ENCODE measurements around the gene PLA2G2D. TPM values are rescaled to one million over a fixed set of nuclear protein-coding genes. Genes with fewer than 3 reads are reported as not detected.

PLA2G2D gene
- total RNA-seq, 1 experiment from 2014 or later = not detected

DNA sequence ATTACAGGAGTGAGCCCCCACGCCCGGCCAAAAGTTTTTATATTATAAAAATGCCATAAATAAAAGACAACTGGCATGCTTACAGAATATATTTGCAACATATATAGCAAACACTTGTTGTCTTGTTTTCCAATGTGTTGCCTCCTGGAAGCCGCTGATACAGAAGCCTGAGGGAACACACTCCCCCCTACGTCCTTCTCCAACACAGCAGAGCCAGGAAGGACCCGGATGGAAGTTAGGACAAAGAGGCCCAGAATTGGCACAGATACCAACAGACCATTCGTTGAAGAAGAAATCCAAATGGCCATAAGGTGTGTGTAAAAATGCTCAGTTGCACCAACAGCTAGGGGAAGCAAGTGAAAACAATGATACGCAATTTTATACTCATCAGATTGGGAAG lies 50.6 kb downstream of the PLA2G2D start:
- no peaks in the 10 kb centered on the region for H3K79me2 ChIP-seq (ENCODE audit: insufficient read depth, low read length)
- H3K56ac ChIP-seq (ENCODE audit: insufficient read length, low read depth, low read length) = no peak overlapping the region
- H3K23me2 ChIP-seq (ENCODE audit: insufficient read length, low read depth, low read length, poor library complexity, severe bottlenecking) = no peaks in the 10 kb centered on the region
- no peak overlapping the region for H4K91ac ChIP-seq (ENCODE audit: insufficient read length, low read depth, low read length)
- H4K5ac ChIP-seq (ENCODE audit: insufficient read length, low read depth, low read length) = no peak overlapping the region
- TF ChIP-seq CTCF (conservative IDR thresholded peaks at IDR 0.05) = no peak
- no peak overlapping the region for H3T11ph ChIP-seq (ENCODE audit: low read length)
- H3K9me3 ChIP-seq (ENCODE audit: control insufficient read depth, low read depth, low read length) = no peaks in the 10 kb centered on the region
- Mint-ChIP-seq H3K27me3 (ENCODE audit: low read depth) (peaks cover under 1% of the 10 kb centered on the region), H3K4me3 (no peak overlapping the region), H3K36me3 (ENCODE audit: insufficient read depth in 1 of 3, low read depth in 3 of 3) (no peaks in the 10 kb centered on the region), H3K27ac (no peak overlapping the region), H3K9me3 (no peaks in the 10 kb centered on the region), H3K4me1 (peaks cover 0 to 3% of the 10 kb centered on the region in 2 experiments; a peak in 2 of 4 replicates)
- H2BK12ac ChIP-seq (ENCODE audit: insufficient read length, low read depth, low read length) = no peak overlapping the region
- no peak overlapping the region for H2AFZ ChIP-seq (ENCODE audit: low read length)
- H3K18ac ChIP-seq (ENCODE audit: insufficient read length, low read depth, low read length) = no peak overlapping the region
- no peak overlapping the region for H2AK5ac ChIP-seq (ENCODE audit: insufficient read length, low read length)
- no peak overlapping the region for H3K14ac ChIP-seq (ENCODE audit: insufficient read depth, low read length)
- H2BK15ac ChIP-seq (ENCODE audit: low read depth, low read length) = no peak overlapping the region
- no peak overlapping the region for H3K4me2 ChIP-seq (ENCODE audit: insufficient read depth, insufficient read length, low read length)
- no peak overlapping the region for H3K9ac ChIP-seq (ENCODE audit: extremely low read depth, insufficient read length, low read length)
- H4K8ac ChIP-seq (replicated peaks; ENCODE audit: insufficient read length, low read depth, low read length) = no peak overlapping the region
- H3K79me1 ChIP-seq (ENCODE audit: insufficient read depth, low read depth, low read length, poor library complexity, severe bottlenecking) = no peaks in the 10 kb centered on the region
- no peak overlapping the region for H3K27ac ChIP-seq (ENCODE audit: insufficient read length, low read depth, low read length)
- H3K27me3 ChIP-seq (ENCODE audit: insufficient read depth, low read length) = no peaks in the 10 kb centered on the region
- H3K23ac ChIP-seq (ENCODE audit: insufficient read length, low read depth, low read length) = no peak overlapping the region
- WGBS (ENCODE audit: extremely low coverage, insufficient read length, low lambda C conversion rate) = no CpG with 5 or more reads among the region's 7 CpGs
- H2BK120ac ChIP-seq (ENCODE audit: low read depth, low read length, poor library complexity, severe bottlenecking) = no peak overlapping the region
- H2BK5ac ChIP-seq (ENCODE audit: insufficient read length, low read length) = no peak overlapping the region
- H3K4ac ChIP-seq (ENCODE audit: low read depth, low read length) = no peak overlapping the region
- H3K4me1 ChIP-seq (ENCODE audit: insufficient read depth, low read length) = no peaks in the 10 kb centered on the region
- no peaks in the 10 kb centered on the region for H4K20me1 ChIP-seq (ENCODE audit: control insufficient read depth, insufficient read depth, insufficient read length)
- no peak for DNase-seq
- H2BK20ac ChIP-seq (ENCODE audit: low read depth, low read length, poor library complexity, severe bottlenecking) = no peak overlapping the region

All from H9 (cell line).